IMR-90 (cell line): ENCODE data around the gene PPM1D. TPM values are rescaled to one million over a fixed set of nuclear protein-coding genes. Genes with fewer than 3 reads are reported as not detected.

ENCODE experiments used
- ATAC-seq: fragments of 200-7000 bp; cut with Tn5 transposase; 2 replicates; pipeline ENCODE4 v1.9.1; 2020; ENCODE audit warnings: low read depth, mild to moderate bottlenecking, moderate library complexity
- BruUV-seq: library from RNA; stranded (reverse); fragments of 400-500 nt; replicated peaks from 2 replicates; lab custom pipeline; 2021; lab: Mats Ljungman, UMichigan
- CTCF ChIA-PET: fragments of 300-600 bp; formaldehyde crosslinking; extraction: SDS; loops from one replicate; lab custom pipeline; 2021; ENCODE audit warnings: antibody characterized with exemption; lab: Yijun Ruan, JAX
- POLR2A ChIA-PET: fragments of 300-600 bp; sonication (Branson Sonifier 250); formaldehyde crosslinking; loops from one replicate; lab custom pipeline; 2022; ENCODE audit warnings: antibody characterized with exemption; ENCODE audit not compliant: unreplicated experiment; lab: Charles Lee
- DNase-seq: peaks from one replicate; pipeline ENCODE4 v3.0.0; 2013
- H2AFZ ChIP-seq: replicated peaks from 2 replicates; pipeline ENCODE3; 2013; ENCODE audit warnings: low read length, mild to moderate bottlenecking; ENCODE audit not compliant: poor library complexity
- H2AK5ac ChIP-seq: 2 replicates; pipeline ENCODE4 v1.6.1; 2013; ENCODE audit warnings: low read depth, low read length, inconsistent platforms
- H2AK9ac ChIP-seq: replicated peaks from 2 replicates; pipeline ENCODE3; 2013; ENCODE audit warnings: mild to moderate bottlenecking, low read depth, low read length, moderate library complexity; ENCODE audit not compliant: poor library complexity
- H2BK120ac ChIP-seq: 2 replicates; pipeline ENCODE4 v1.6.1; 2013; ENCODE audit warnings: low read depth, low read length, inconsistent platforms
- H2BK15ac ChIP-seq: 3 replicates; pipeline ENCODE4 v1.6.1; 2013; ENCODE audit warnings: low read depth, low read length, inconsistent platforms
- H2BK20ac ChIP-seq: 2 replicates; pipeline ENCODE4 v1.6.1; 2013; ENCODE audit warnings: low read depth, mild to moderate bottlenecking, inconsistent platforms, low read length, moderate library complexity
- H2BK5ac ChIP-seq: 2 replicates; pipeline ENCODE4 v1.6.1; 2013; ENCODE audit warnings: mild to moderate bottlenecking, low read depth, low read length, inconsistent platforms; ENCODE audit not compliant: poor library complexity, severe bottlenecking
- H3K14ac ChIP-seq: replicated peaks from 2 replicates; pipeline ENCODE4 v1.6.1; 2013; ENCODE audit warnings: low read depth, low read length, inconsistent platforms
- H3K18ac ChIP-seq: 2 replicates; pipeline ENCODE4 v1.6.1; 2013; ENCODE audit warnings: low read depth, low read length, control low read depth
- H3K23ac ChIP-seq: 2 replicates; pipeline ENCODE4 v1.6.1; 2013; ENCODE audit warnings: low read depth, low read length, inconsistent platforms
- H3K27ac ChIP-seq: 2 replicates; pipeline ENCODE4 v1.5.1; 2013; ENCODE audit warnings: mild to moderate bottlenecking, control low read depth, low read length; ENCODE audit not compliant: insufficient read depth
- H3K27me3 ChIP-seq: 2 replicates; pipeline ENCODE4 v1.6.1; 2013; ENCODE audit warnings: low read length; ENCODE audit not compliant: control insufficient read depth, insufficient read depth
- H3K36me3 ChIP-seq: 2 replicates; pipeline ENCODE4 v1.6.1; 2013; ENCODE audit warnings: low read length, mixed read lengths; ENCODE audit not compliant: control insufficient read depth, insufficient read depth
- H3K4ac ChIP-seq: 2 replicates; pipeline ENCODE4 v1.6.1; 2013; ENCODE audit warnings: low read depth, low read length, inconsistent platforms
- H3K4me1 ChIP-seq: 2 replicates; pipeline ENCODE4 v1.6.1; 2013; ENCODE audit warnings: low read length, mixed read lengths; ENCODE audit not compliant: control insufficient read depth, insufficient read depth
- H3K4me2 ChIP-seq: 2 replicates; pipeline ENCODE4 v1.6.1; 2013; ENCODE audit warnings: low read depth, mild to moderate bottlenecking, control low read depth, low read length, moderate library complexity
- H3K4me3 ChIP-seq: 2 replicates; pipeline ENCODE4 v1.5.1; 2013; ENCODE audit warnings: low read depth, mild to moderate bottlenecking, control low read depth, low read length, moderate library complexity; ENCODE audit not compliant: insufficient read depth
- H3K56ac ChIP-seq: 2 replicates; pipeline ENCODE4 v1.6.1; 2013; ENCODE audit warnings: low read length, inconsistent platforms; ENCODE audit not compliant: insufficient read depth; ENCODE audit errors: extremely low read depth
- H3K79me1 ChIP-seq, 2 experiments: 2 replicates each; pipeline ENCODE4 v1.6.1; 2013; ENCODE audit warnings: low read length in 2 of 2, inconsistent platforms in 1 of 2, low read depth in 1 of 2
- H3K9ac ChIP-seq: 2 replicates; pipeline ENCODE4 v1.6.1; 2013; ENCODE audit warnings: low read depth, low read length, control low read depth
- H3K9me1 ChIP-seq: 2 replicates; pipeline ENCODE4 v1.6.1; 2013; ENCODE audit warnings: low read length, inconsistent platforms; ENCODE audit not compliant: insufficient read depth
- H3K9me3 ChIP-seq: 2 replicates; pipeline ENCODE4 v1.6.1; 2013; ENCODE audit warnings: low read length; ENCODE audit not compliant: control insufficient read depth, insufficient read depth
- H4K20me1 ChIP-seq: 2 replicates; pipeline ENCODE4 v1.6.1; 2013; ENCODE audit warnings: low read length, inconsistent platforms; ENCODE audit not compliant: insufficient read depth
- H4K5ac ChIP-seq: 2 replicates; pipeline ENCODE4 v1.6.1; 2013; ENCODE audit warnings: mild to moderate bottlenecking, low read depth, low read length, control low read depth
- H4K8ac ChIP-seq, 2 experiments: 2 replicates each; pipeline ENCODE4 v1.6.1; 2013; ENCODE audit warnings: low read depth in 2 of 2, low read length in 2 of 2, control low read depth in 1 of 2, inconsistent platforms in 1 of 2
- H4K91ac ChIP-seq: 2 replicates; pipeline ENCODE4 v1.6.1; 2013; ENCODE audit warnings: low read depth, low read length, inconsistent platforms; ENCODE audit not compliant: insufficient read depth
- BHLHE40 ChIP-seq: fragments of 150-350 bp; IDR thresholded peaks from 2 replicates; pipeline ENCODE4 v1.6.1; 2016; ENCODE audit warnings: mild to moderate bottlenecking, low read depth, low read length
- CEBPB ChIP-seq: IDR thresholded peaks from 2 replicates; pipeline ENCODE4 v1.6.1; 2012; ENCODE audit warnings: low read depth, low read length, improper control_type of control experiment
- CHD1 ChIP-seq: IDR thresholded peaks from 2 replicates; pipeline ENCODE4 v1.6.1; 2012; ENCODE audit warnings: low read depth, low read length, improper control_type of control experiment
- FOS ChIP-seq: fragments of 150-350 bp; IDR thresholded peaks from 2 replicates; pipeline ENCODE4 v1.6.1; 2016; ENCODE audit warnings: low read depth, low read length
- MAZ ChIP-seq: IDR thresholded peaks from 2 replicates; pipeline ENCODE4 v1.6.1; 2012; ENCODE audit warnings: low read depth, mild to moderate bottlenecking, low read length, improper control_type of control experiment, moderate library complexity, borderline replicate concordance
- MXI1 ChIP-seq: IDR thresholded peaks from 2 replicates; pipeline ENCODE4 v1.6.1; 2012; ENCODE audit warnings: low read depth, mild to moderate bottlenecking, low read length, moderate library complexity, borderline replicate concordance
- NFE2L2 ChIP-seq: fragments of 150-350 bp; IDR thresholded peaks from 2 replicates; pipeline ENCODE4 v1.6.1; 2016; ENCODE audit warnings: low read depth, mild to moderate bottlenecking, low read length
- RCOR1 ChIP-seq: IDR thresholded peaks from 2 replicates; pipeline ENCODE4 v1.6.1; 2012; ENCODE audit warnings: mild to moderate bottlenecking, low read length, improper control_type of control experiment; ENCODE audit not compliant: insufficient replicate concordance
- RFX5 ChIP-seq: IDR thresholded peaks from 2 replicates; pipeline ENCODE4 v1.8.0; 2012; ENCODE audit warnings: low read depth, mild to moderate bottlenecking, low read length, moderate library complexity
- SMC3 ChIP-seq: fragments of 150-350 bp; IDR thresholded peaks from 2 replicates; pipeline ENCODE4 v1.6.1; 2016; ENCODE audit warnings: low read depth, mild to moderate bottlenecking, antibody characterized with exemption, low read length, moderate library complexity
- WGBS, 2 experiments: methylation state at CpG; one replicate each; pipeline versions ENCODE4 v1.1.5 to v1.1.7; 2013; ENCODE audit warnings: missing lambda C conversion rate in 2 of 2; ENCODE audit not compliant: insufficient read length in 1 of 2; ENCODE audit errors: extremely low coverage in 2 of 2; 5-methylcytosine and 5-hydroxymethylcytosine counted together
- dilution Hi-C: fragments of 300-500 bp; cut with HindIII; formaldehyde crosslinking; loops from one replicate; pipeline ENCODE4 v1.14.3; 2018; ENCODE audit warnings: low sequenced_read_pairs; ENCODE audit not compliant: unreplicated experiment
- in situ Hi-C: fragments of 300-500 bp; cut with MboI; formaldehyde crosslinking; loops from 3 replicates; pipeline ENCODE4 v1.14.3; 2019; ENCODE audit warnings: low sequenced_read_pairs, inconsistent platforms, mixed read lengths
- intact Hi-C: fragments of 100-400 bp; cut with micrococcal nuclease; formaldehyde crosslinking; loops from 2 replicates; pipeline ENCODE4 v1.10.0; 2022
- polyA plus RNA-seq, 3 experiments: library from polyadenylated mRNA; depleted of rRNA; stranded (reverse); fragments of >200 nt; gene quantifications; 2 replicates each; pipeline ENCODE4 v1.2.3, GENCODE V29; 2012; ENCODE audit warnings: low replicate concordance in 1 of 3
- total RNA-seq: library from RNA; depleted of rRNA; stranded (reverse); fragments of >200 nt; gene quantifications from 2 replicates; pipeline ENCODE4 v1.2.3, GENCODE V29; 2012
- TF ChIP-seq, protein P1 (sequence below): fragments of 150-350 bp; IDR thresholded peaks from 2 replicates; pipeline ENCODE4 v1.6.1; 2016; ENCODE audit warnings: low read depth, mild to moderate bottlenecking, low read length, moderate library complexity, borderline replicate concordance
- TF ChIP-seq, protein P2 (sequence below): conservative IDR thresholded peaks from 2 replicates; pipeline ENCODE4 v1.5.1; 2012; ENCODE audit warnings: mild to moderate bottlenecking, low read depth, low read length, improper control_type of control experiment

PPM1D gene
- total and polyA plus RNA-seq, 2 of the 4 experiments (the other 2 are of a cell fraction): 5.5 to 16.1 TPM

DNA sequence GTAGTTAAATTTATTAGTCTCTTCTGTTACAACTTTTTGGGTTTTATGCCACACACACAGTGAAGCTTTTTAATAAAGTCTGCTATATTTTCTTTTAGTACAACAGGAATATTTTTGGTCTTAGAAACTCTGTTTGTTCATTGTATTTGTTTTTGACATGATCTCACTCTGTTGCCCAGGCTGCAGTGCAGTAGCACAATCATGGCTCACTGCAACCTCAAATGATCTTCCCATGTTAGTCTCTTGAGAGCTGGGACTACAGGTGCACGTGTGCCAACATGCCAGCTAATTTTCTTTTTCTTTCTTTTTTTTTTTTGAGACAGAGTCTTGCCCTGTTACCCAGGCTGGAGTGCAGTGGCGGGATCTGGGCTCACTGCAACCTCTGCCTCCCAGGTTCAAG, 27.1 kb downstream of the PPM1D start:
- no peak overlapping the region for H3K18ac ChIP-seq
- H2BK5ac ChIP-seq: no peak overlapping the region
- dilution Hi-C loops: no loop called here
- ChIA-PET POLR2A (no interaction called here), CTCF (interaction anchor here (0.6 kb wide), 1 partner anchor 47 kb away, joined by 4 read pairs; no protein-coding TSS in a partner anchor)
- H4K5ac ChIP-seq: no peak overlapping the region
- TF ChIP-seq SMC3 (no peak), MAZ (no peak), RCOR1 (no peak), FOS (no peak), MXI1 (no peak), BHLHE40 (no peak), CEBPB (no peak), NFE2L2 (no peak), RFX5 (no peak), CHD1 (no peak)
- TF ChIP-seq, protein P1, sequence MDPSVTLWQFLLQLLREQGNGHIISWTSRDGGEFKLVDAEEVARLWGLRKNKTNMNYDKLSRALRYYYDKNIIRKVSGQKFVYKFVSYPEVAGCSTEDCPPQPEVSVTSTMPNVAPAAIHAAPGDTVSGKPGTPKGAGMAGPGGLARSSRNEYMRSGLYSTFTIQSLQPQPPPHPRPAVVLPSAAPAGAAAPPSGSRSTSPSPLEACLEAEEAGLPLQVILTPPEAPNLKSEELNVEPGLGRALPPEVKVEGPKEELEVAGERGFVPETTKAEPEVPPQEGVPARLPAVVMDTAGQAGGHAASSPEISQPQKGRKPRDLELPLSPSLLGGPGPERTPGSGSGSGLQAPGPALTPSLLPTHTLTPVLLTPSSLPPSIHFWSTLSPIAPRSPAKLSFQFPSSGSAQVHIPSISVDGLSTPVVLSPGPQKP: no peak
- TF ChIP-seq, protein P2, sequence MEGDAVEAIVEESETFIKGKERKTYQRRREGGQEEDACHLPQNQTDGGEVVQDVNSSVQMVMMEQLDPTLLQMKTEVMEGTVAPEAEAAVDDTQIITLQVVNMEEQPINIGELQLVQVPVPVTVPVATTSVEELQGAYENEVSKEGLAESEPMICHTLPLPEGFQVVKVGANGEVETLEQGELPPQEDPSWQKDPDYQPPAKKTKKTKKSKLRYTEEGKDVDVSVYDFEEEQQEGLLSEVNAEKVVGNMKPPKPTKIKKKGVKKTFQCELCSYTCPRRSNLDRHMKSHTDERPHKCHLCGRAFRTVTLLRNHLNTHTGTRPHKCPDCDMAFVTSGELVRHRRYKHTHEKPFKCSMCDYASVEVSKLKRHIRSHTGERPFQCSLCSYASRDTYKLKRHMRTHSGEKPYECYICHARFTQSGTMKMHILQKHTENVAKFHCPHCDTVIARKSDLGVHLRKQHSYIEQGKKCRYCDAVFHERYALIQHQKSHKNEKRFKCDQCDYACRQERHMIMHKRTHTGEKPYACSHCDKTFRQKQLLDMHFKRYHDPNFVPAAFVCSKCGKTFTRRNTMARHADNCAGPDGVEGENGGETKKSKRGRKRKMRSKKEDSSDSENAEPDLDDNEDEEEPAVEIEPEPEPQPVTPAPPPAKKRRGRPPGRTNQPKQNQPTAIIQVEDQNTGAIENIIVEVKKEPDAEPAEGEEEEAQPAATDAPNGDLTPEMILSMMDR: no peak
- H3K79me1 ChIP-seq: peaks cover 32 to 53% of the 10 kb centered on the region in 2 experiments
- peaks cover 2% of the 10 kb centered on the region; the same call in 1 of the 2 replicates for H3K4me1 ChIP-seq
- in situ Hi-C loops: loop anchor here (25.0 kb wide), 1 partner anchor 490 kb away; the partner anchor contains the start of gene CA4
- no peak overlapping the region for H3K56ac ChIP-seq
- peaks cover 9% of the 10 kb centered on the region; the same call in 1 of the 2 replicates for H4K20me1 ChIP-seq
- H2BK15ac ChIP-seq: no peak overlapping the region
- no peak overlapping the region for H3K14ac ChIP-seq
- H3K9me1 ChIP-seq: peaks cover 10% of the 10 kb centered on the region
- no peak overlapping the region for H3K4me2 ChIP-seq
- ATAC-seq: no peak
- H2AK9ac ChIP-seq: no peak overlapping the region
- no TSS peak for BruUV-seq
- intact Hi-C loops: no loop called here
- no peak overlapping the region for H3K23ac ChIP-seq
- H3K9me3 ChIP-seq: no peaks in the 10 kb centered on the region
- H3K9ac ChIP-seq: no peak overlapping the region
- no peak overlapping the region for H3K27ac ChIP-seq
- no peak overlapping the region for H4K91ac ChIP-seq
- H2BK20ac ChIP-seq: no peak overlapping the region
- no peaks in the 10 kb centered on the region for H3K27me3 ChIP-seq
- H3K4ac ChIP-seq: no peak overlapping the region
- H3K36me3 ChIP-seq: peaks cover 13% of the 10 kb centered on the region
- no peak overlapping the region for H2BK120ac ChIP-seq
- no peak overlapping the region for H4K8ac ChIP-seq
- no peak overlapping the region for H3K4me3 ChIP-seq
- no peak overlapping the region for H2AFZ ChIP-seq
- no CpG with 5 or more reads among the region's 2 CpGs for WGBS, 2 experiments
- no peak overlapping the region for H2AK5ac ChIP-seq
- DNase-seq: no peak
